ENCODE data around the gene CAD. TPM values are rescaled to one million over a fixed set of nuclear protein-coding genes. Genes with fewer than 3 reads are reported as not detected.

The CAD gene
- total and polyA plus RNA-seq, 2 of the 4 experiments (the other 2 are of a cell fraction) = 12.9 to 38.7 TPM

DNA sequence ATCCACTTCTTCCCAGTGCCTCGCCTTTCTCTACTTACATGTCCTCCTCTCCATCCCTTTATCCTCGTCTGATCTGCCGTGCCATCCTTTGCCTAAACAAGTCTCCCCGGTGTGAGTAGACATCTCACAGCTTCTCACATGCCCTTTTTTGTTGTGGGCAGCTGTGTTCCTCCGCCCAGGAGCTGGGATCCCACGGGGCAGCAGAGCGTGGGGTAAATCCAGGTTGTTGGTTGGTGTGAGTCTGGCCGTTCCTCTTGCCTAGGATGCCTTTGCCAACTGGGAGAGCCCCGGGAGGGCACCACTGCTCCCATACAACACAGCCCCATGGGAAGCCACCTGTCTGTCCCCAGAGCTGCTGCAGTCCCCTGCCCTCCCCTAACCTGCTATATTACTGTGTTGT is 23.2 kb downstream of the CAD start:
- Histone ChIP-seq H3K9me3 (ENCODE audit: control insufficient read depth, insufficient read depth, low read length) (no peaks in the 10 kb centered on the region), H2AK5ac (ENCODE audit: low read depth, low read length) (no peak overlapping the region), H2BK15ac (ENCODE audit: low read depth, low read length) (no peak overlapping the region), H3K23ac (ENCODE audit: low read depth, low read length) (no peak overlapping the region), H4K8ac (ENCODE audit: low read depth in 2 of 2, low read length in 2 of 2) (no peak overlapping the region), H2AK9ac (replicated peaks; ENCODE audit: low read depth, low read length, poor library complexity) (no peak overlapping the region), H3K4me1 (ENCODE audit: control insufficient read depth, insufficient read depth, low read length) (no peaks in the 10 kb centered on the region), H3K4ac (ENCODE audit: low read depth, low read length) (no peak overlapping the region), H3K79me1 (ENCODE audit: low read depth in 1 of 2, low read length in 2 of 2) (no peaks in the 10 kb centered on the region), H3K18ac (ENCODE audit: low read depth, low read length) (no peak overlapping the region), H3K36me3 (ENCODE audit: control insufficient read depth, insufficient read depth, low read length) (peaks cover 81% of the 10 kb centered on the region), H2BK20ac (ENCODE audit: low read depth, low read length) (no peak overlapping the region), H3K4me3 (ENCODE audit: insufficient read depth, low read depth, low read length) (no peak overlapping the region), H3K27me3 (ENCODE audit: control insufficient read depth, insufficient read depth, low read length) (no peaks in the 10 kb centered on the region), H3K9me1 (ENCODE audit: insufficient read depth, low read length) (no peaks in the 10 kb centered on the region), H4K91ac (ENCODE audit: insufficient read depth, low read depth, low read length) (no peak overlapping the region), H3K9ac (ENCODE audit: low read depth, low read length) (no peak overlapping the region), H3K14ac (replicated peaks; ENCODE audit: low read depth, low read length) (no peak overlapping the region), H2AFZ (replicated peaks; ENCODE audit: low read length, poor library complexity) (no peak overlapping the region), H3K27ac (ENCODE audit: insufficient read depth, low read length) (no peak overlapping the region), H4K20me1 (ENCODE audit: insufficient read depth, low read length) (no peaks in the 10 kb centered on the region; the same call in 1 of the 2 replicates), H3K4me2 (ENCODE audit: low read depth, low read length) (no peak overlapping the region), H2BK5ac (ENCODE audit: low read depth, low read length, poor library complexity, severe bottlenecking) (no peak overlapping the region), H2BK120ac (ENCODE audit: low read depth, low read length) (no peak overlapping the region), H4K5ac (ENCODE audit: low read depth, low read length) (no peak overlapping the region), H3K56ac (ENCODE audit: extremely low read depth, insufficient read depth, low read length) (no peak overlapping the region)
- in situ Hi-C loops (cut with MboI; ENCODE audit: low sequenced_read_pairs) = no loop called here
- DNase-seq (no peak), ATAC-seq (ENCODE audit: low read depth) (no peak)
- ChIA-PET POLR2A (ENCODE audit: unreplicated experiment) (no interaction called here), CTCF (no interaction called here)
- BruUV-seq (replicated peaks) = no TSS peak
- no CpG with 5 or more reads among the region's 9 CpGs for WGBS, 2 experiments (ENCODE audit: extremely low coverage in 2 of 2, insufficient read length in 1 of 2)
- no peak for TF ChIP-seq CHD1 (IDR thresholded peaks at IDR 0.05; ENCODE audit: low read depth, low read length)
- TF ChIP-seq, protein P1, sequence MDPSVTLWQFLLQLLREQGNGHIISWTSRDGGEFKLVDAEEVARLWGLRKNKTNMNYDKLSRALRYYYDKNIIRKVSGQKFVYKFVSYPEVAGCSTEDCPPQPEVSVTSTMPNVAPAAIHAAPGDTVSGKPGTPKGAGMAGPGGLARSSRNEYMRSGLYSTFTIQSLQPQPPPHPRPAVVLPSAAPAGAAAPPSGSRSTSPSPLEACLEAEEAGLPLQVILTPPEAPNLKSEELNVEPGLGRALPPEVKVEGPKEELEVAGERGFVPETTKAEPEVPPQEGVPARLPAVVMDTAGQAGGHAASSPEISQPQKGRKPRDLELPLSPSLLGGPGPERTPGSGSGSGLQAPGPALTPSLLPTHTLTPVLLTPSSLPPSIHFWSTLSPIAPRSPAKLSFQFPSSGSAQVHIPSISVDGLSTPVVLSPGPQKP (IDR thresholded peaks at IDR 0.05; ENCODE audit: borderline replicate concordance, low read depth, low read length) = no peak
- TF ChIP-seq, protein P2, sequence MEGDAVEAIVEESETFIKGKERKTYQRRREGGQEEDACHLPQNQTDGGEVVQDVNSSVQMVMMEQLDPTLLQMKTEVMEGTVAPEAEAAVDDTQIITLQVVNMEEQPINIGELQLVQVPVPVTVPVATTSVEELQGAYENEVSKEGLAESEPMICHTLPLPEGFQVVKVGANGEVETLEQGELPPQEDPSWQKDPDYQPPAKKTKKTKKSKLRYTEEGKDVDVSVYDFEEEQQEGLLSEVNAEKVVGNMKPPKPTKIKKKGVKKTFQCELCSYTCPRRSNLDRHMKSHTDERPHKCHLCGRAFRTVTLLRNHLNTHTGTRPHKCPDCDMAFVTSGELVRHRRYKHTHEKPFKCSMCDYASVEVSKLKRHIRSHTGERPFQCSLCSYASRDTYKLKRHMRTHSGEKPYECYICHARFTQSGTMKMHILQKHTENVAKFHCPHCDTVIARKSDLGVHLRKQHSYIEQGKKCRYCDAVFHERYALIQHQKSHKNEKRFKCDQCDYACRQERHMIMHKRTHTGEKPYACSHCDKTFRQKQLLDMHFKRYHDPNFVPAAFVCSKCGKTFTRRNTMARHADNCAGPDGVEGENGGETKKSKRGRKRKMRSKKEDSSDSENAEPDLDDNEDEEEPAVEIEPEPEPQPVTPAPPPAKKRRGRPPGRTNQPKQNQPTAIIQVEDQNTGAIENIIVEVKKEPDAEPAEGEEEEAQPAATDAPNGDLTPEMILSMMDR (conservative IDR thresholded peaks at IDR 0.05; ENCODE audit: low read depth, low read length) = no peak
- no peak for TF ChIP-seq RCOR1 (IDR thresholded peaks at IDR 0.05; ENCODE audit: insufficient replicate concordance, low read length)
- no peak for TF ChIP-seq MAFK (IDR thresholded peaks at IDR 0.05; ENCODE audit: low read depth, low read length)
- TF ChIP-seq MXI1 (IDR thresholded peaks at IDR 0.05; ENCODE audit: borderline replicate concordance, low read depth, low read length) = no peak
- TF ChIP-seq POLR2A (IDR thresholded peaks at IDR 0.05; ENCODE audit: low read depth, low read length) = no peak
- TF ChIP-seq, protein P3, sequence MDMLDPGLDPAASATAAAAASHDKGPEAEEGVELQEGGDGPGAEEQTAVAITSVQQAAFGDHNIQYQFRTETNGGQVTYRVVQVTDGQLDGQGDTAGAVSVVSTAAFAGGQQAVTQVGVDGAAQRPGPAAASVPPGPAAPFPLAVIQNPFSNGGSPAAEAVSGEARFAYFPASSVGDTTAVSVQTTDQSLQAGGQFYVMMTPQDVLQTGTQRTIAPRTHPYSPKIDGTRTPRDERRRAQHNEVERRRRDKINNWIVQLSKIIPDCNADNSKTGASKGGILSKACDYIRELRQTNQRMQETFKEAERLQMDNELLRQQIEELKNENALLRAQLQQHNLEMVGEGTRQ (IDR thresholded peaks at IDR 0.05; ENCODE audit: low read depth, low read length) = no peak
- TF ChIP-seq SMC3 (IDR thresholded peaks at IDR 0.05; ENCODE audit: low read depth, low read length) = no peak
- TF ChIP-seq RFX5 (IDR thresholded peaks at IDR 0.05; ENCODE audit: low read depth, low read length) = no peak
- TF ChIP-seq RAD21 (IDR thresholded peaks at IDR 0.05; ENCODE audit: low read length) = no peak
- TF ChIP-seq FOS (IDR thresholded peaks at IDR 0.05; ENCODE audit: low read depth, low read length) = no peak
- no peak for TF ChIP-seq NFE2L2 (IDR thresholded peaks at IDR 0.05; ENCODE audit: low read depth, low read length)
- TF ChIP-seq BHLHE40 (IDR thresholded peaks at IDR 0.05; ENCODE audit: low read depth, low read length) = no peak
- TF ChIP-seq MAZ (IDR thresholded peaks at IDR 0.05; ENCODE audit: borderline replicate concordance, low read depth, low read length) = no peak
- TF ChIP-seq CEBPB (IDR thresholded peaks at IDR 0.05; ENCODE audit: low read depth, low read length) = no peak
- intact Hi-C loops (cut with micrococcal nuclease) = no loop called here
- dilution Hi-C loops (cut with HindIII; ENCODE audit: low sequenced_read_pairs, unreplicated experiment) = no loop called here

Data from IMR-90 (cell line).